Tibial nerve (tissue), 3 donors: ENCODE data around the gene ETV4.

Experiments used
- POLR2A ChIP-seq, 2 donors: fragments of 450-650 bp; IDR thresholded peaks; one replicate each; pipeline ENCODE4 v1.6.1; 2017; ENCODE audit warnings: antibody characterized with exemption in 2 of 2, mild to moderate bottlenecking in 2 of 2, moderate library complexity in 2 of 2
- TF ChIP-seq, protein P1 (sequence below), 5 experiments: fragments of 200-600 bp in 3 of 5; fragments of 450-650 bp in 2 of 5; sonication (generic) in 3 of 5; IDR thresholded peaks; one replicate each; pipeline ENCODE4 v1.5.1; 2016 to 2019; ENCODE audit warnings: antibody characterized with exemption in 5 of 5, mild to moderate bottlenecking in 3 of 5, moderate library complexity in 2 of 5

DNA sequence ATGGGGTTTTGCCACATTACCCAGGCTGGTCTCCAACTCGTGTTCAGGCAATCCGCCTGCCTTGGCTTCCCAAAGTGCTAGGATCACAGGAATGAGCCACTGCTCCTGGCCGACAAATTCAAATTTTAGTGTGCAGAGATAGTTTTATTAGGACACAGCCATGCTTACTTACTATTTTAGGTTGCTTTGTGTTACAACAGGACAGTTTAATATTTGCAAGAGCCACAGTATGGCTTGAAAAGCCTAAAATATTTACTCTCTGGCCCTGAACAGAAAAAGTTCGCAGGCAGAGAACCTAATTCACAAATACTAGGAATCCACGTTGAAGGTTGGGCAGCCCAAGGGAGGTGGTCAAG lies 12.6 kb upstream of the ETV4 start:
- TF ChIP-seq, protein P1, sequence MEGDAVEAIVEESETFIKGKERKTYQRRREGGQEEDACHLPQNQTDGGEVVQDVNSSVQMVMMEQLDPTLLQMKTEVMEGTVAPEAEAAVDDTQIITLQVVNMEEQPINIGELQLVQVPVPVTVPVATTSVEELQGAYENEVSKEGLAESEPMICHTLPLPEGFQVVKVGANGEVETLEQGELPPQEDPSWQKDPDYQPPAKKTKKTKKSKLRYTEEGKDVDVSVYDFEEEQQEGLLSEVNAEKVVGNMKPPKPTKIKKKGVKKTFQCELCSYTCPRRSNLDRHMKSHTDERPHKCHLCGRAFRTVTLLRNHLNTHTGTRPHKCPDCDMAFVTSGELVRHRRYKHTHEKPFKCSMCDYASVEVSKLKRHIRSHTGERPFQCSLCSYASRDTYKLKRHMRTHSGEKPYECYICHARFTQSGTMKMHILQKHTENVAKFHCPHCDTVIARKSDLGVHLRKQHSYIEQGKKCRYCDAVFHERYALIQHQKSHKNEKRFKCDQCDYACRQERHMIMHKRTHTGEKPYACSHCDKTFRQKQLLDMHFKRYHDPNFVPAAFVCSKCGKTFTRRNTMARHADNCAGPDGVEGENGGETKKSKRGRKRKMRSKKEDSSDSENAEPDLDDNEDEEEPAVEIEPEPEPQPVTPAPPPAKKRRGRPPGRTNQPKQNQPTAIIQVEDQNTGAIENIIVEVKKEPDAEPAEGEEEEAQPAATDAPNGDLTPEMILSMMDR (IDR thresholded peaks at IDR 0.05) = no peak
- no peak for TF ChIP-seq POLR2A (IDR thresholded peaks at IDR 0.05)
